Peyer's patch (tissue), 4 donors: ENCODE measurements around the gene SAMD13. TPM values are rescaled to one million over a fixed set of nuclear protein-coding genes. Genes with fewer than 3 reads are reported as not detected.

ENCODE experiments used
- DNase-seq, 3 donors: peaks; one replicate each; pipeline ENCODE4 v3.0.0-alpha.2; 2017 to 2019
- H3K27ac ChIP-seq, 4 donors: fragments of 200-600 bp; sonication (generic); one replicate each; pipeline ENCODE4 v1.5.1; 2016 to 2019
- H3K27me3 ChIP-seq, 2 donors: fragments of 200-600 bp; sonication (generic); one replicate each; pipeline ENCODE4 v1.5.1; 2019
- H3K36me3 ChIP-seq, 3 donors: fragments of 200-600 bp; sonication (generic); one replicate each; pipeline ENCODE4 v1.5.1; 2016 to 2019
- H3K4me1 ChIP-seq, 4 donors: fragments of 200-600 bp; sonication (generic); one replicate each; pipeline ENCODE4 v1.5.1; 2016 to 2019
- H3K4me3 ChIP-seq, 4 donors: fragments of 200-600 bp; sonication (generic); 1 replicate in 3 of 4; 2 replicates in 1 of 4; pipeline ENCODE4 v1.5.1; 2016 to 2019; ENCODE audit warnings: mild to moderate bottlenecking in 1 of 4
- H3K9me3 ChIP-seq, 4 donors: fragments of 200-600 bp; sonication (generic); one replicate each; pipeline ENCODE4 v1.5.1; 2016 to 2019; ENCODE audit warnings: mild to moderate bottlenecking in 1 of 4
- POLR2A ChIP-seq, 2 donors: fragments of 450-650 bp; IDR thresholded peaks; one replicate each; pipeline ENCODE4 v1.5.1; 2017; ENCODE audit warnings: antibody characterized with exemption in 2 of 2, mild to moderate bottlenecking in 2 of 2, moderate library complexity in 2 of 2
- total RNA-seq, 4 donors: library from RNA; depleted of rRNA; stranded (reverse); fragments of >200 nt; gene quantifications; one replicate each; pipeline ENCODE4 v1.1.0, GENCODE V29; 2016
- TF ChIP-seq, protein P1 (sequence below), 6 experiments: fragments of 450-650 bp in 4 of 6; fragments of 200-600 bp in 2 of 6; sonication (generic) in 1 of 6; IDR thresholded peaks; one replicate each; pipeline ENCODE4 v1.5.1; 2017 to 2019; ENCODE audit warnings: antibody characterized with exemption in 6 of 6, mild to moderate bottlenecking in 3 of 6, moderate library complexity in 1 of 6

SAMD13 gene
- total RNA-seq, 4 donors from 2014 or later: 1.1 to 3.5 (median 2.3) TPM

- H3K27ac ChIP-seq: no peak overlapping the region
- TF ChIP-seq, protein P1, sequence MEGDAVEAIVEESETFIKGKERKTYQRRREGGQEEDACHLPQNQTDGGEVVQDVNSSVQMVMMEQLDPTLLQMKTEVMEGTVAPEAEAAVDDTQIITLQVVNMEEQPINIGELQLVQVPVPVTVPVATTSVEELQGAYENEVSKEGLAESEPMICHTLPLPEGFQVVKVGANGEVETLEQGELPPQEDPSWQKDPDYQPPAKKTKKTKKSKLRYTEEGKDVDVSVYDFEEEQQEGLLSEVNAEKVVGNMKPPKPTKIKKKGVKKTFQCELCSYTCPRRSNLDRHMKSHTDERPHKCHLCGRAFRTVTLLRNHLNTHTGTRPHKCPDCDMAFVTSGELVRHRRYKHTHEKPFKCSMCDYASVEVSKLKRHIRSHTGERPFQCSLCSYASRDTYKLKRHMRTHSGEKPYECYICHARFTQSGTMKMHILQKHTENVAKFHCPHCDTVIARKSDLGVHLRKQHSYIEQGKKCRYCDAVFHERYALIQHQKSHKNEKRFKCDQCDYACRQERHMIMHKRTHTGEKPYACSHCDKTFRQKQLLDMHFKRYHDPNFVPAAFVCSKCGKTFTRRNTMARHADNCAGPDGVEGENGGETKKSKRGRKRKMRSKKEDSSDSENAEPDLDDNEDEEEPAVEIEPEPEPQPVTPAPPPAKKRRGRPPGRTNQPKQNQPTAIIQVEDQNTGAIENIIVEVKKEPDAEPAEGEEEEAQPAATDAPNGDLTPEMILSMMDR (IDR thresholded peaks at IDR 0.05): no peak
- no peak for TF ChIP-seq POLR2A (IDR thresholded peaks at IDR 0.05)
Measured at GRCh38 chr1:84257617-84258016, 43.9 kb upstream of the SAMD13 start.

DNA sequence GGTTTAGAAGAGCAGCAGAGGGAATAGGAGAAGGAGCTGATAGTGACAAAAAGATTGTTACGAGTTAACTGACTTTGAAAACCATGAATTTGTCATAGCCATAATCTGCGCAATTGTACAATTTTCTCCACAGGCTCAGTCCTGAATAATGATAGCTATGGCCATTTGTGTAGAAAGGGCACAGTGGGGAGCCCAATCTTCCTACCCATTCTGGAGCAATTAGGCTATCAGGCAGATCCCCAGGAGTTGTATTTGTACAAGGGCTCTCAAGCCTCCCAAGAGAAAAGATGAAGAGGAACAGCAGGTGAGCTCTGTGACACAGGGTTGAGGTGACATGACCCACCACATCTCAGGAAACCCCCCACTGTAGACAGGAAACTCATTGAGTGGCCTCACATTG lies 42.1 kb upstream of the SAMD13 start:
- H3K4me3 ChIP-seq: no peak overlapping the region
- no peak for TF ChIP-seq POLR2A (IDR thresholded peaks at IDR 0.05)
- TF ChIP-seq, protein P1 (IDR thresholded peaks at IDR 0.05): no peak
- H3K4me1 ChIP-seq: peaks cover 0 to 6% (median 0%) of the 10 kb centered on the region in 4 donors
- no peak for DNase-seq
- H3K9me3 ChIP-seq: no peaks in the 10 kb centered on the region
- no peaks in the 10 kb centered on the region for H3K36me3 ChIP-seq
- H3K27ac ChIP-seq: no peak overlapping the region
- no peaks in the 10 kb centered on the region for H3K27me3 ChIP-seq

More at GRCh38 chr1:84257617-84258016, 43.9 kb upstream of the SAMD13 start:
- peaks cover 0 to 17% (median 0%) of the 10 kb centered on the region in 4 donors for H3K4me1 ChIP-seq
- no peaks in the 10 kb centered on the region for H3K27me3 ChIP-seq
- H3K9me3 ChIP-seq: no peaks in the 10 kb centered on the region
- no peak for DNase-seq
- no peaks in the 10 kb centered on the region for H3K36me3 ChIP-seq
- H3K4me3 ChIP-seq: no peak overlapping the region

GRCh38 chr1:84259989-84260388 lies 41.5 kb upstream of the SAMD13 start:
- H3K4me3 ChIP-seq: no peak overlapping the region
- no peaks in the 10 kb centered on the region for H3K36me3 ChIP-seq
- no peaks in the 10 kb centered on the region for H3K27me3 ChIP-seq
- H3K27ac ChIP-seq: no peak overlapping the region
- TF ChIP-seq, protein P1 (IDR thresholded peaks at IDR 0.05): no peak
- no peak for TF ChIP-seq POLR2A (IDR thresholded peaks at IDR 0.05)
- peaks cover 0 to 5% (median 0%) of the 10 kb centered on the region in 4 donors for H3K4me1 ChIP-seq
- no peak for DNase-seq
- no peaks in the 10 kb centered on the region for H3K9me3 ChIP-seq

- TF ChIP-seq POLR2A (IDR thresholded peaks at IDR 0.05): no peak
- TF ChIP-seq, protein P1 (IDR thresholded peaks at IDR 0.05): no peak
- DNase-seq: no peak
- H3K27me3 ChIP-seq: no peaks in the 10 kb centered on the region
- no peaks in the 10 kb centered on the region for H3K36me3 ChIP-seq
- H3K27ac ChIP-seq: no peak overlapping the region
- H3K4me3 ChIP-seq: no peak overlapping the region
- H3K4me1 ChIP-seq: peaks cover 0 to 5% (median under 1%) of the 10 kb centered on the region in 4 donors
- no peaks in the 10 kb centered on the region for H3K9me3 ChIP-seq
Measured at GRCh38 chr1:84260852-84261518, 40.5 kb upstream of the SAMD13 start.

GRCh38 chr1:84264961-84265360 lies 36.5 kb upstream of the SAMD13 start:
- no peaks in the 10 kb centered on the region for H3K36me3 ChIP-seq
- TF ChIP-seq POLR2A (IDR thresholded peaks at IDR 0.05): no peak
- TF ChIP-seq, protein P1 (IDR thresholded peaks at IDR 0.05): no peak
- no peaks in the 10 kb centered on the region for H3K27me3 ChIP-seq
- H3K4me3 ChIP-seq: no peak overlapping the region
- no peak for DNase-seq
- H3K9me3 ChIP-seq: no peaks in the 10 kb centered on the region
- H3K27ac ChIP-seq: no peak overlapping the region
- H3K4me1 ChIP-seq: peaks cover 0 to 17% (median 2%) of the 10 kb centered on the region in 4 donors
